Neural cell (in vitro differentiated cells): ENCODE results near the gene KCTD12. TPM values are rescaled to one million over a fixed set of nuclear protein-coding genes. Genes with fewer than 3 reads are reported as not detected.

Experiments
- H2AFZ ChIP-seq: fragments of 200-600, 300-800 bp; sonication (generic), shearing (Covaris generic); 2 replicates; pipeline ENCODE4 v1.6.0; 2014; ENCODE audit warnings: low read depth, mild to moderate bottlenecking, antibody characterized with exemption, low read length, moderate library complexity
- H3F3A ChIP-seq: fragments of 200-600 bp; shearing (Covaris generic); 2 replicates; pipeline ENCODE4 v1.6.1; 2016; ENCODE audit warnings: mild to moderate bottlenecking, moderate library complexity, mixed read lengths, antibody characterized with exemption, low read length; ENCODE audit not compliant: insufficient read depth, poor library complexity, severe bottlenecking
- H3K27ac ChIP-seq: fragments of 200-600, 300-800 bp; sonication (generic), shearing (Covaris generic); 2 replicates; pipeline ENCODE4 v1.5.1; 2014; ENCODE audit warnings: mild to moderate bottlenecking, low read length, moderate library complexity
- H3K27me3 ChIP-seq: fragments of 300-800, 200-600 bp; sonication (generic), shearing (Covaris generic); 2 replicates; pipeline ENCODE4 v1.6.0; 2014; ENCODE audit warnings: mild to moderate bottlenecking, low read depth, low read length, moderate library complexity; ENCODE audit not compliant: insufficient read depth
- H3K36me3 ChIP-seq: fragments of 300-800, 200-600 bp; sonication (generic), shearing (Covaris generic); 2 replicates; pipeline ENCODE4 v1.5.1; 2014; ENCODE audit warnings: mild to moderate bottlenecking, antibody characterized with exemption, low read length, moderate library complexity; ENCODE audit not compliant: insufficient read depth
- H3K4me2 ChIP-seq: fragments of 300-800, 200-600 bp; sonication (generic), shearing (Covaris generic); 2 replicates; pipeline ENCODE4 v1.6.0; 2014; ENCODE audit warnings: mild to moderate bottlenecking, low read length
- H3K4me3 ChIP-seq: fragments of 300-800, 200-600 bp; sonication (generic), shearing (Covaris generic); 2 replicates; pipeline ENCODE4 v1.5.1; 2014; ENCODE audit warnings: mild to moderate bottlenecking, low read length, moderate library complexity
- H3K79me2 ChIP-seq: fragments of 200-600 bp; shearing (Covaris generic); replicated peaks from 2 replicates; pipeline ENCODE4 v1.6.0; 2014; ENCODE audit warnings: mild to moderate bottlenecking, low read length, moderate library complexity; ENCODE audit not compliant: insufficient read depth
- H3K9ac ChIP-seq: fragments of 300-800, 200-600 bp; sonication (generic), shearing (Covaris generic); 2 replicates; pipeline ENCODE4 v1.6.1; 2016; ENCODE audit warnings: mild to moderate bottlenecking, low read length, mixed read lengths
- H3K9me2 ChIP-seq: fragments of 200-600 bp; shearing (Covaris generic); 2 replicates; pipeline ENCODE4 v1.6.1; 2016; ENCODE audit warnings: mild to moderate bottlenecking, low read length, mixed read lengths; ENCODE audit not compliant: insufficient read depth
- H3K9me3 ChIP-seq: fragments of 200-600, 300-800 bp; sonication (generic), shearing (Covaris generic); 2 replicates; pipeline ENCODE4 v1.6.1; 2016; ENCODE audit warnings: mild to moderate bottlenecking, mixed run types, low read length, moderate library complexity, mixed read lengths
- H4K20me1 ChIP-seq: fragments of 200-600 bp; shearing (Covaris generic); 2 replicates; pipeline ENCODE4 v1.6.1; 2016; ENCODE audit warnings: mild to moderate bottlenecking, mixed run types; ENCODE audit not compliant: insufficient read depth
- CTCF ChIP-seq: fragments of 450-650 bp; IDR thresholded peaks from 2 replicates; pipeline ENCODE4 v1.5.1; 2014; ENCODE audit warnings: antibody characterized with exemption, mild to moderate bottlenecking, moderate library complexity; ENCODE audit not compliant: poor library complexity, severe bottlenecking
- EP300 ChIP-seq: fragments of 450-650 bp; conservative IDR thresholded peaks from 2 replicates; pipeline ENCODE4 v1.6.1; 2014; ENCODE audit warnings: antibody characterized with exemption, mild to moderate bottlenecking, moderate library complexity; ENCODE audit not compliant: poor library complexity, severe bottlenecking
- EZH2 ChIP-seq: fragments of 200-600, 300-800 bp; shearing (Covaris generic), sonication (generic); IDR thresholded peaks from 2 replicates; pipeline ENCODE4 v1.6.1; 2014; ENCODE audit warnings: antibody characterized with exemption, low read length, borderline replicate concordance, mild to moderate bottlenecking; ENCODE audit not compliant: insufficient read depth, poor library complexity, severe bottlenecking
- MXI1 ChIP-seq: fragments of 450-650 bp; conservative IDR thresholded peaks from 2 replicates; pipeline ENCODE4 v1.6.1; 2014; ENCODE audit warnings: antibody characterized with exemption, mild to moderate bottlenecking; ENCODE audit not compliant: poor library complexity, severe bottlenecking
- POLR2AphosphoS5 ChIP-seq: IDR thresholded peaks from 2 replicates; pipeline ENCODE4 v1.6.1; 2012
- RAD21 ChIP-seq: fragments of 450-650 bp; conservative IDR thresholded peaks from 2 replicates; pipeline ENCODE4 v1.6.1; 2014; ENCODE audit warnings: antibody characterized with exemption, mild to moderate bottlenecking, moderate library complexity
- REST ChIP-seq: IDR thresholded peaks from 2 replicates; pipeline ENCODE4 v1.6.1; 2012; ENCODE audit warnings: borderline replicate concordance
- SMC3 ChIP-seq: fragments of 450-650 bp; conservative IDR thresholded peaks from 2 replicates; pipeline ENCODE4 v1.6.1; 2014; ENCODE audit warnings: antibody characterized with exemption, mild to moderate bottlenecking, moderate library complexity; ENCODE audit not compliant: poor library complexity
- TAF1 ChIP-seq: IDR thresholded peaks from 2 replicates; pipeline ENCODE4 v1.6.1; 2012; ENCODE audit warnings: low read depth
- polyA minus RNA-seq: library from RNA; depleted of rRNA, polyadenylated mRNA; stranded (reverse); fragments of >200 nt; gene quantifications from 2 replicates; pipeline ENCODE4 v1.2.3, GENCODE V29; 2014
- polyA plus RNA-seq: library from polyadenylated mRNA; depleted of rRNA; stranded (reverse); fragments of >200 nt; gene quantifications from 2 replicates; pipeline ENCODE4 v1.2.3, GENCODE V29; 2014

The KCTD12 gene
- polyA plus RNA-seq (2.7 and 3.0 TPM in 2 replicates), polyA minus RNA-seq (6.9 and 7.8 TPM in 2 replicates)

- H3K4me3 ChIP-seq, result peak within 1 kb of the TSS; percentile 88
- no peaks in the 10 kb centered on the region for H4K20me1 ChIP-seq
- H3K4me2 ChIP-seq, result peak within 1 kb of the TSS; percentile 37
- no peaks in the 10 kb centered on the region for H3K9me2 ChIP-seq
- peak within 1 kb of the TSS; percentile 67 for H3K9ac ChIP-seq
- no peak within 1 kb of the TSS for H3K27ac ChIP-seq
- no peaks in the 10 kb centered on the region for H3K79me2 ChIP-seq
- no peaks in the 10 kb centered on the region for H3K36me3 ChIP-seq
- no peaks in the 10 kb centered on the region for H3K9me3 ChIP-seq
- H3K27me3 ChIP-seq, result peaks cover 43% of the 10 kb centered on the region
- H2AFZ ChIP-seq, result peak within 1 kb of the TSS; percentile 69
- TF ChIP-seq MXI1, result no peak
- TF ChIP-seq CTCF, result peak; percentile 70
- no peak for TF ChIP-seq EP300
- TF ChIP-seq SMC3, result peak; percentile 68
- peak; percentile 62 for TF ChIP-seq RAD21
- no peak for TF ChIP-seq EZH2
- TF ChIP-seq TAF1, result peak; percentile 25
- no peaks in the 10 kb centered on the region for H3F3A ChIP-seq
Observed at GRCh38 chr13:76886292-76887075, at the start of gene KCTD12. Gene KCTD12, minus strand, starts transcription at chr13:76886405. Its CDS starts 257 bp downstream, at chr13:76886148.

- Histone ChIP-seq H3K27me3 (no peaks in the 10 kb centered on the region), H2AFZ (no peak overlapping the region), H3K36me3 (no peaks in the 10 kb centered on the region), H3K4me3 (no peak overlapping the region), H3F3A (no peaks in the 10 kb centered on the region), H4K20me1 (no peaks in the 10 kb centered on the region), H3K9ac (no peak overlapping the region), H3K9me3 (no peaks in the 10 kb centered on the region), H3K4me2 (no peak overlapping the region), H3K27ac (no peak overlapping the region), H3K9me2 (no peaks in the 10 kb centered on the region), H3K79me2 (no peaks in the 10 kb centered on the region)
- TF ChIP-seq EP300 (no peak), MXI1 (no peak), CTCF (no peak), EZH2 (no peak), POLR2AphosphoS5 (no peak), RAD21 (no peak), SMC3 (no peak), REST (no peak), TAF1 (no peak)
Observed at GRCh38 chr13:76934671-76935070, 48.5 kb upstream of the KCTD12 start.
